Lung (tissue), 12 donors: ENCODE measurements around the gene C2orf74. TPM values are rescaled to one million over a fixed set of nuclear protein-coding genes. Genes with fewer than 3 reads are reported as not detected.
A peak's percentile ranks its signal among the peaks of the same experiment; 100 is the strongest.

Source experiments
- ATAC-seq: fragments of 200-7000 bp; cut with Tn5 transposase; one replicate; pipeline ENCODE4 v1.9.1; 2020; ENCODE audit warnings: moderate number of reproducible peaks; ENCODE audit not compliant: insufficient read depth, low FRiP score
- DNase-seq, 3 donors: peaks; one replicate each; pipeline ENCODE4 v3.0.0-alpha.2; 2013 to 2017
- H3K27ac ChIP-seq, 2 donors: one replicate each; pipeline ENCODE4 v1.5.1; 2013; ENCODE audit warnings: mild to moderate bottlenecking in 2 of 2, moderate library complexity in 2 of 2, control low read depth in 1 of 2, inconsistent platforms in 1 of 2, low read depth in 1 of 2, low read length in 1 of 2
- H3K27me3 ChIP-seq, 3 donors: one replicate each; pipeline ENCODE4 v1.5.1; 2013; ENCODE audit warnings: low read length in 2 of 3; ENCODE audit not compliant: control insufficient read depth in 3 of 3, insufficient read depth in 3 of 3
- H3K36me3 ChIP-seq, 4 donors: one replicate each; pipeline ENCODE4 v1.5.1; 2013; ENCODE audit warnings: low read length in 4 of 4, mild to moderate bottlenecking in 1 of 4, moderate library complexity in 1 of 4; ENCODE audit not compliant: control insufficient read depth in 4 of 4, insufficient read depth in 4 of 4
- H3K4me1 ChIP-seq, 5 donors: one replicate each; pipeline ENCODE4 v1.5.1; 2013; ENCODE audit warnings: low read length in 5 of 5, mild to moderate bottlenecking in 2 of 5, moderate library complexity in 1 of 5; ENCODE audit not compliant: control insufficient read depth in 5 of 5, insufficient read depth in 5 of 5
- H3K4me3 ChIP-seq: one replicate; pipeline ENCODE4 v1.5.1; 2013; ENCODE audit warnings: mild to moderate bottlenecking, control low read depth, moderate library complexity
- H3K9ac ChIP-seq, 2 donors: one replicate each; pipeline ENCODE4 v1.5.1; 2013; ENCODE audit warnings: low read length in 2 of 2, control low read depth in 1 of 2; ENCODE audit not compliant: insufficient read depth in 1 of 2
- H3K9me3 ChIP-seq, 4 donors: one replicate each; pipeline ENCODE4 v1.5.1; 2013; ENCODE audit warnings: low read length in 3 of 4, mild to moderate bottlenecking in 1 of 4, moderate library complexity in 1 of 4; ENCODE audit not compliant: control insufficient read depth in 4 of 4, insufficient read depth in 3 of 4
- WGBS, 2 donors: extraction: QIAGEN DNeasy Blood & Tissue Kit; methylation state at CpG; one replicate each; pipeline ENCODE4 v1.1.7; 2013; 5-methylcytosine and 5-hydroxymethylcytosine counted together
- polyA plus RNA-seq, 2 donors: library from polyadenylated mRNA; stranded (reverse); fragments of 200-250 nt; gene quantifications; one replicate each; pipeline ENCODE4 v1.2.1, GENCODE V29; 2013
- total RNA-seq, 2 donors: library from RNA; depleted of rRNA in 1 of 2; stranded (reverse); fragments of >200 nt in 1 of 2; gene quantifications; one replicate each; pipeline ENCODE4 v1.2.1, GENCODE V29; 2014 to 2021
- TF ChIP-seq, protein P1 (sequence below): IDR thresholded peaks from 2 replicates; pipeline ENCODE4 v1.5.1; 2012; ENCODE audit warnings: mild to moderate bottlenecking; ENCODE audit errors: control extremely low read depth, extremely low read depth
- donor health status: control.
- donor health status: control.
- donor health status: Bipolar disorder and iron deficiency.
- donor health status: healthy.
- donor health status: DM: yes; HTN: yes; CAD: no.

Gene C2orf74
- total and polyA plus RNA-seq, 4 donors = 10.6 to 18.3 (median 14.2) TPM

DNA sequence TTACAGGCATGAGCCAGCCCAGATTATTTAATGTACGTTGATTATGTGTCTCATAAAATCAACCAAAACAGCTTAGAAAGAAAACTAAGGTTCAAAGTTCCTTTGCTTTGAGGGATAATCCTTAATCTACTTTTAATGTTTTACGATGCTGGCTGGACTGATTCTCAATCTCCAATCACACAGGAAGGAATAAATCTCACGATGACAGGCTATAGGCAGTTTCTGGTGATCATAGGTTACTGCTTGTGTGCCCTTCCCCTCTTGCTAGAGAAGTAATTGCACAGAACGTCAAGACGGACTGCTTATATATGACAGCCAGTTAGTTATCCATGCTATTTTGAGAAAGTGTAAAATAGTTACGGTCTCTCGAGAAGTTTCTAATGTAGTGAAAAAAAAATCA is 43.1 kb downstream of the C2orf74 start:
- Histone ChIP-seq H3K9ac (no peak overlapping the region), H3K9me3 (no peaks in the 10 kb centered on the region), H3K36me3 (peaks cover 18 to 58% (median 39%) of the 10 kb centered on the region in 4 donors), H3K27me3 (no peaks in the 10 kb centered on the region), H3K27ac (no peak overlapping the region), H3K4me1 (no peaks in the 10 kb centered on the region), H3K4me3 (no peak overlapping the region)
- ATAC-seq (no peak), DNase-seq (no peak)
- WGBS, 2 donors = 90 to 92% methylated on average over 7 of the region's 7 CpGs
- TF ChIP-seq, protein P1, sequence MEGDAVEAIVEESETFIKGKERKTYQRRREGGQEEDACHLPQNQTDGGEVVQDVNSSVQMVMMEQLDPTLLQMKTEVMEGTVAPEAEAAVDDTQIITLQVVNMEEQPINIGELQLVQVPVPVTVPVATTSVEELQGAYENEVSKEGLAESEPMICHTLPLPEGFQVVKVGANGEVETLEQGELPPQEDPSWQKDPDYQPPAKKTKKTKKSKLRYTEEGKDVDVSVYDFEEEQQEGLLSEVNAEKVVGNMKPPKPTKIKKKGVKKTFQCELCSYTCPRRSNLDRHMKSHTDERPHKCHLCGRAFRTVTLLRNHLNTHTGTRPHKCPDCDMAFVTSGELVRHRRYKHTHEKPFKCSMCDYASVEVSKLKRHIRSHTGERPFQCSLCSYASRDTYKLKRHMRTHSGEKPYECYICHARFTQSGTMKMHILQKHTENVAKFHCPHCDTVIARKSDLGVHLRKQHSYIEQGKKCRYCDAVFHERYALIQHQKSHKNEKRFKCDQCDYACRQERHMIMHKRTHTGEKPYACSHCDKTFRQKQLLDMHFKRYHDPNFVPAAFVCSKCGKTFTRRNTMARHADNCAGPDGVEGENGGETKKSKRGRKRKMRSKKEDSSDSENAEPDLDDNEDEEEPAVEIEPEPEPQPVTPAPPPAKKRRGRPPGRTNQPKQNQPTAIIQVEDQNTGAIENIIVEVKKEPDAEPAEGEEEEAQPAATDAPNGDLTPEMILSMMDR = no peak

DNA sequence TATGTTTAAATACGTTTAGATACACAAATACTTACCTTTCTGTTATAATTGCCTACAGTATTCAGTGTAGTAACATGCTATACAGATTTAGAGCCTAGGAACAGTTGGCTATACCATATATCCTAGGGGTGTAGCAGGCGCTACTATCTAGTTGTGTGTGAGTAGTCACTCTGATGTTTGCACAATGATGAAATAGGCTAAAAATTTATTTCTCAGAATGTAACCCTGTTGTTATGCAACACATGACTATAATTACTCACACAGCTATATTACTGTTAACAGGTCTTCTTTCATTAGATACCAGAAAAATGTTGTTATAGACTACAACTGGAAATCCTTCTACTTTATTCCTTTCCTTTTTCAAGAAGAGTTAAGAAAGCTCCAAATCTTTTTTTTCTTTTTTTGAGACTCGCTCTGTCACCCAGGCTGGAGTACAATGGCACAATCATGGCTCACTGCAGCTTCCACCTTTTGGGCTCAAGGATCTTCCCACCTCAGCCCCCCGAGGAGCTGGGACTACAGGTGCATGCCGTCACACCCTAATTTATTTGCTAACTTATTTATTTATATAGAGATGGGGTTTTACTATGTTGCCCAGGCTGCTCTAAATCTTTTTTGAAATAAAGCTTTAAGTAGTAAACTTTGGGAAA is 48.5 kb downstream of the C2orf74 start:
- ATAC-seq = peak; percentile 62
- no peak overlapping the region for H3K27ac ChIP-seq

DNA sequence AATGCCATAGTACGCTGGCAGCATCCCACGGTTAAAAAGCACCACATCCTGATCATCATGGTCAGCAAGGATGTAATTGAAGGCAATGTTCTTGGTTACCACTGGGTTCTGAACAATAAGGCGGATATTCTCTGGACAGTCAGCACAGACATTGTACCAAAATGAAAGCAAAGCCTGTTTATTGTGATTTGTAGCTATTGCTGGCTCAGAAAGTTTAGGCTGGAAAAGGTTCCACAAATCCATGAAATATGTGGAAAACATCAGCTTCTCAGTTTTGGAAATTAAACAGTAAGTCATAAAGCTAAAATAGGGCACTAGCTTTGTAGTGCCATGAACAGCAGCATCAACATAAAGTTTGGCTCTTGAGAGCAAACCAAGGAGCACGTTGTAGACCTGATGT is 52.2 kb downstream of the C2orf74 start:
- H3K27me3 ChIP-seq = no peaks in the 10 kb centered on the region
- no peak overlapping the region for H3K27ac ChIP-seq
- peaks cover 0 to 1% (median 0%) of the 10 kb centered on the region in 5 donors for H3K4me1 ChIP-seq
- TF ChIP-seq, protein P1 = no peak
- 93 to 95% methylated on average over 4 of the region's 4 CpGs for WGBS, 2 donors
- H3K36me3 ChIP-seq = peaks cover 6 to 23% (median 17%) of the 10 kb centered on the region in 4 donors
- H3K4me3 ChIP-seq = no peak overlapping the region
- no peak for ATAC-seq
- H3K9ac ChIP-seq = no peak overlapping the region
- no peaks in the 10 kb centered on the region for H3K9me3 ChIP-seq
- DNase-seq = no peak

More for the DNA sequence above, 48.5 kb downstream of the C2orf74 start:
- Histone ChIP-seq H3K36me3 (peaks cover 13 to 38% (median 27%) of the 10 kb centered on the region in 4 donors), H3K27me3 (no peaks in the 10 kb centered on the region), H3K4me3 (no peak overlapping the region), H3K9me3 (no peaks in the 10 kb centered on the region), H3K4me1 (no peaks in the 10 kb centered on the region), H3K9ac (no peak overlapping the region)
- 90 to 92% methylated on average over 5 of the region's 5 CpGs for WGBS, 2 donors
- DNase-seq = no peak
- TF ChIP-seq, protein P1 = no peak

Other genes starting within 250 kb of the C2orf74 start
- gene PEX13, start 144.5 kb upstream of the C2orf74 start, total RNA-seq = 10 to 100 TPM; 22.2 to 45.1 TPM
- 10 to 100 TPM; 11.1 to 12.5 TPM for gene PEX13, start 144.5 kb upstream of the C2orf74 start, polyA plus RNA-seq
- gene PUS10, start 143.9 kb upstream of the C2orf74 start, total RNA-seq = 10 to 100 TPM in 1 of 2 donors, 1 to 10 TPM in 1; 7.5 to 15.8 TPM
- 1 to 10 TPM; 3.4 to 4.3 TPM for gene PUS10, start 143.9 kb upstream of the C2orf74 start, polyA plus RNA-seq
- gene SANBR, start 96.3 kb upstream of the C2orf74 start, total RNA-seq = 10 to 100 TPM; 16.3 to 27.3 TPM
- 1 to 10 TPM; 4.1 to 7.3 TPM for gene SANBR, start 96.3 kb upstream of the C2orf74 start, polyA plus RNA-seq